ENCODE measurements around the gene TMEM37.

The TMEM37 gene

GRCh38 chr2:119481501-119482455 lies 50.1 kb downstream of the TMEM37 start:
- DNase-seq: no peak

GRCh38 chr2:119482481-119483394 lies 51.1 kb downstream of the TMEM37 start:
- no peak for DNase-seq

GRCh38 chr2:119483395-119483753 lies 51.7 kb downstream of the TMEM37 start:
- no peak for DNase-seq

- DNase-seq: no peak
These were observed 52.5 kb downstream of the TMEM37 start for GRCh38 chr2:119483896-119484718.

- no peak for DNase-seq
These were observed 53.2 kb downstream of the TMEM37 start for GRCh38 chr2:119484834-119485233.

- no peak for DNase-seq
These were observed 53.9 kb downstream of the TMEM37 start for GRCh38 chr2:119485336-119486110.

GRCh38 chr2:119486196-119486827 lies 54.7 kb downstream of the TMEM37 start:
- no peak for DNase-seq

GRCh38 chr2:119486886-119487285 lies 55.2 kb downstream of the TMEM37 start:
- DNase-seq: no peak

- DNase-seq: no peak
These were observed 56.0 kb downstream of the TMEM37 start for GRCh38 chr2:119487434-119488244.
